HG03103 (cell line): ENCODE results near the gene FGF7.
"Not testable (repeated sequence)": the region's sequence is repeated elsewhere in the genome, so short reads cannot be mapped to it uniquely, and the experiment has no call there.

ENCODE experiments used
- ATAC-seq: cut with Tn5 transposase; IDR thresholded peaks from one replicate; pipeline ENCODE4 v1.9.1; 2021; ENCODE audit warnings: low read depth; ENCODE audit not compliant: unreplicated experiment

FGF7 gene, protein sequence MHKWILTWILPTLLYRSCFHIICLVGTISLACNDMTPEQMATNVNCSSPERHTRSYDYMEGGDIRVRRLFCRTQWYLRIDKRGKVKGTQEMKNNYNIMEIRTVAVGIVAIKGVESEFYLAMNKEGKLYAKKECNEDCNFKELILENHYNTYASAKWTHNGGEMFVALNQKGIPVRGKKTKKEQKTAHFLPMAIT

DNA sequence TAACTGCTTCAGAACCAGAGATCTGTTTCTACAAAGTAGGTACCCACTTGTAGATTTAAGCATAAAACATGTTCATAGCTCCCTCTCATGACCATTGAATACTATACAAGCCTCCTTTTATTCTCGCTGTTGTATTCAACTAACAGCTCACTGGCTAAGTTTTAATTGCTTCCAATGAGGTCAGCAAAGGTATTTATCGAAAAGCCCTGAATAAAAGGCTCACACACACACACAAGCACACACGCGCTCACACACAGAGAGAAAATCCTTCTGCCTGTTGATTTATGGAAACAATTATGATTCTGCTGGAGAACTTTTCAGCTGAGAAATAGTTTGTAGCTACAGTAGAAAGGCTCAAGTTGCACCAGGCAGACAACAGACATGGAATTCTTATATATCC is at the start of gene FGF7:
Gene FGF7 (plus strand): TSS at position 222 of the 400 bp plus-strand sequence. CDS start 1,056 bp downstream, outside the sequence.
- ATAC-seq, result no peak

DNA sequence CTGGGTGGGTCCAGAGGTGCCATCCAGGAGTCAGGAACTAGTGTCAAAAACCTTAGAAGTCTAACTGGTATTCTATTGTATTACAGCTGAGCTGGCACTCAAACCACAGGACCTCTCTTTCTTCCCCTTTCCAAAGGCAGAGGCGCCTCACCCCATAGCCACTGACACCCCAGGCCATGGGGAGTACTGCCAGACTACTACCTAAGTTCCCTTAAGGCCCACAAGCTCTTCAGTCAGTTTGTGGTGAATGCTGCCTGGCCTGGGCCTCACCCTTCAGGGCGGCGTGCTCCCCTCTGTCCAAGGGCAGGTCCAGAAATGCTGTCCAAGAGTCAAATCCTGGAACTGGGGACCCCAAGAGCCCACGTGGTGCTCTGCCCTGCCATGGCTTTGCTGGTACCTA is 43.0 kb upstream of the FGF7 start:
- no peak for ATAC-seq

DNA sequence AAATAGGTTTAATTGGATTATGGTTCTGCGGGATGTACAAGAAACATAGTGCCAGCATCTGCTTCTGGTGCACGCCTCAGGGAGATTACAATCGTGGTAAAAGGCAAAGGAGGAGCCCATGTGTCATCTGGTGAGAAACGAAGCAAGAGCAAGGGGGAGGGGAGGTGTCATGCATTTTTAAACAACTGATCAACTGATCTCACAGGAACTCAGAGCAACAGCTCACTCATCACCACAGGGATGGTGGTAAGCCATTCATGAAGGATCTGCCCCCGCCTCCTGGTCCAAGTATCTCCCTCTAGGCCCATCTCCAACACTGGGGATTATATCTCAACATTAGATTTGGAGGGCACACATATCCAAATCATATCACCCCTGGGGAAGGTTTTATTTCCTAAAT is 42.1 kb upstream of the FGF7 start:
- ATAC-seq, result no peak

DNA sequence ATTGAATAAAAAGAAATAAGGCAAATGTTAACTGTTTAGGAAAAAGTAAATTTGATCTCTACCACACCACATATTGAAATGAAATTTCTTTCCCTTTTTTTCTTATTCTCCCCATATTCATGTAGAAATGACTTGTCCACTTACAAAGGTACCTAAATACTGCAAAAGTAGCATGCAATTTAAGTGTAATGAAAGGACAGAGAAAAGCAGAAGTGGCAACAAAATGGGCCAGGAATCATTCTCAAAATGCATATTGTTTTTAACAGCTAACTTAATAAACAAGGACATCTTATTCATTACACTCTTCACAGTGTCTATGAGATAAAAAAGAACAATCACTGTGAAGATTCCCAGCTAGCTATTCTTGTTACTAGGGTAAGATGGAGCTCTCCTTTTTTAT is 40.6 kb upstream of the FGF7 start:
- no peak for ATAC-seq

DNA sequence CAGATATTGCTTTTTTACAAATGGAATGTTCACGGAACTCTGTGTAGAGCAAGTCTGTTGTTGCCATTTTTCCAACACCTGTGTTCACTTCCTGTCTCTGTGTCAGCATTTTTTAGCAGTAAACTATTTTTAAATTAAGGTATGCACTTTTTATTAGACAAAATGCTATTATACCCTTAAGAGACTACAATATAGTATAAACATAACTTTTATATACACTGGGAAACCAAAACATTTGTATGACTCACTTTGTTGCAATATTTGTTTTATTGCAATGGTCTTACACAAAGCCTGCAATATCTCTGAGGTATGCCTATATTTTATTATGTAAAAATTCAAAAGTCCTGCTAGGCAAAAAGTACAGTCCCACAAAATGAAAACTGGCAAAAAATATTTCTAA is 39.8 kb upstream of the FGF7 start:
- no peak for ATAC-seq

DNA sequence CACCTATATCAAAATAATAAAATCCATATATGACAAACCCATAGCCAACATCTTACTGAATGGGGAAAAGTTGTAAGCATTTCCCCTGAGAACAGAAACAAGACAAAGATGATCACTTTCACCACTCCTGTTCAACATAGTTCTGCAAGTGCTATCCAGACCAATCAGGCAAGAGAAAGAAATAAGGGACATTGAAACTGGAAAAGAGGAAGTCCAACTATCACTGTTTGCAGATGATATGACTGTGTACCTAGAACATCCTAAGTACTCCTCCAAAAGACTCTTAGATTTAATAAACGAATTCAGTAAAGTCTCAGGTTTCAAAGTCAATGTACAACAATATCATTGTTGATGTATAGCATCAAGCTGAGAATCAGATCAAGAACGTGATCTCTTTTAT is 35.6 kb upstream of the FGF7 start:
- no peak for ATAC-seq

DNA sequence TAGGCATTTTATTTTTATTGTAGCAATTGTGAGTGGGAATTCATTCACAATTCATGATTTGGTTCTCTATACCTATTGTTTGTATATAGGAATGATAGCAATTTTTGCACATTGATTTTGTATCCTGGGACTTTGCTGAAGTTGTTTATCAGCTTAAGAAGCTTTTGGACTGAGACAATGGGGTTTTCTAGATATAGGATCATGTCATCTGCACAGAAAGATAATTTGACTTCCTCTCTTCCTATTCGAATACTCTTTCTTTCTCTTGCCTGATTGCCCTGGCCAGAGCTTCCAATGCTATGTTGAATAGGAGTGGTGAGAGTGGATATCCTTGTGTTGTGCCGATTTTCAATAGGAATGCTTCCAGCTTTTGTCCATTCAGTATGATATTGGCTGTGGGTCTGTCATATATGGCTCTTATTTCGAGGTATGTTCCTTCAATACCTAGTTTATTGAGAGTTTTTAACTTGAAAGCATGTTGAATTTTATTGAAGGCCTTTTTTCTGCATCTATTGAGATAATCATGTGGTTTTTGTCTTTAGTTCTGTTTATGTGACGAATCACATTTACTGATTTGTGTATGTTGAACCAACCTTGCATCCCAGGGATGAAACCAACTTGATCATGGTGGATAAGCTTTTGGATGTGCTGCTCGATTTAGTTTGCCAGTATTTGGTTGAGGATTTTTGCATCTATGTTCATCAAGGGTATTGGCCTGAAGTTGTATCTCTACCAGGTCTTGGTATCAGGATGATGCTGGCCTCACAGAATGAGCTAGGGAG is 20.3 kb upstream of the FGF7 start:
- not testable (repeated sequence) for ATAC-seq

DNA sequence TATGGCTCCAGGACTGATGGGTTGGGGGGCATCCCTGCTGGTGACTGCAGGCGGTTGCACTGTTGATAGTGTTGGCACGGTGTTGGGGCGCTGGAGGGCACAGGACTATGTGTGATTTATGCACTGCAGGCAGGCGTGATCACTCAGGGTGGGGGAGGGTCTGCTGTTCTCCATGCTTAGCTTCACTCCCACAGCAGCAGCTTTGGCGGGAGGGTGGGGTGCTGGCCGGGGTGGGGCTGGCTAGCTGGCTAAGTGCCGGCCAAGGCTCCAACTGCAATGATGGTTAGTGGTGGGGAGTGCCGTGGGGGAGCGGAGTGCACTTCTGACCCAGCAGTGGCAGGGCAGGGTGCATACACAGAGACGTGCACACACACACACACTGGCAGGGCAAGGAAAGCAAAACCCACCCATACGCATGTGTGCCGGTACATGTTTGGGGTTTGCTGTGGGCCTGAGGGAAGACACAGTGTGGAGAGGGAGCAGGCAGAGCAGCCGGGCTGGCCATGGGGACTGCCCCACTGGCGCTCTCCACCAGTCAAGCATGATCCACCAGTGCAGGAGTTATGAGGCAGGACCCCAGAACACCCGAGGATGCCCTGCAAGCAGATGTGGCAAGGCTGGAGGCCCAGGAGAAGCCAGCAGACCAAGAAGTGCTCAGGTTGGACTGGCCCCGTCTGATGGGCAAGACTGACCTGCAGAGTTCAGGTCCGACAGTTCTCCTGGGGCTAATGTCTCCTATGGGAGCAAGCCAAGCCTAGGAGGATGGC is 16.5 kb upstream of the FGF7 start:
- ATAC-seq, result no peak

DNA sequence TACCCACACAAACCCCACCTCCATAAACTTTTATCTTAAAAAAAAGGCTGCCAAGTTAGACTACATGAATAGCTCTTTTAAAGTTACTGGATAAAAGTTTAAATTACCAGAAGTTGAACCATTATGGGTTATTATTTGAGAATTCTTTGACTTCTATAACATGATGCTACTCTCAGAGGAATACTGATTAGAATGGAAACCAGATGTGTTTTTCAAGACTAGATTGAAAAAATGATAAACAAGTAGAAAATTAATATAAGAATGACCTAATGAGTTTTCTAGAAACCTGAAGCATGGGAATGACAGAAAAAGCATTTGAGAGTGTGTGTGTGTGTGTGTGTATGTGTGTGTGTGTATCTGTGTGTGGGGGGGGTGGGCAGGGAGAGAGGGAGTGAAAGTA is 12.4 kb upstream of the FGF7 start:
- ATAC-seq, result no peak

DNA sequence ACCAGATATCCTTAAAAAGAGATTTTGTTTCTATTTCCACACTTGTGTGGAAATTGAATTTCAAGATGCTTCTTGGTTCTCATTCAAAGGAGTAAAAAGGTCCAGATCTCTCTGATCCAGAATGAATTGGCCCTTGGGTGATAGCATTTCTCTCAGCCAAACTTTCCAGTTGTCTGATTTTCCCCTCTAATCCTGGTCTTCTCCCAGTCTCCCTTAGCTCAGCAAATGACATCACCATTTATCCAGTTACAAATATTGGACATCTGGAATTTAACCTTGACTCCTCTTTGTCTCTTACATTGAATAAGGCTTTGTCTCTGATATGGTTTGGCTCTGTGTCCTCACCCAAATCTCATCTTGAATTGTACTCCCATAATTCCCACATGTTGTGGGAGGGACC is 10.2 kb upstream of the FGF7 start:
- no peak for ATAC-seq

DNA sequence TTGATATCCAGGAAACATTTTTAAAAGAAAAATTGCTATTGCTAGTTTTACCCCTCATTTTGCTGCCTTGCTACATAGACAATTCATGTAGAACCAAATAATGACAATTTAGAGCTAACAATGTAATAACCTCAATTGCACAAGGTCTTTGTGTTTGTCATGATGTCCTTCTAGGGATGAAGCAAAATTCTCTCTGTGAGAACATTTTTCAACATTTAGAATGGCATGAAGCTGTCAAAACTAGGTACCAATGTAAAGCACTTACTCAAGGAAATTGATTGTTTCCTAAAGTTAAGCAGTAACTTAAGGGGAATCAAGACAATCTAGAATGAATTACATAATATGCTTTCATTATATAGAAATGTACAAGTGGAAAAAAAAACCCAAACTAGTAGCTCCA is 7.9 kb upstream of the FGF7 start:
- no peak for ATAC-seq

DNA sequence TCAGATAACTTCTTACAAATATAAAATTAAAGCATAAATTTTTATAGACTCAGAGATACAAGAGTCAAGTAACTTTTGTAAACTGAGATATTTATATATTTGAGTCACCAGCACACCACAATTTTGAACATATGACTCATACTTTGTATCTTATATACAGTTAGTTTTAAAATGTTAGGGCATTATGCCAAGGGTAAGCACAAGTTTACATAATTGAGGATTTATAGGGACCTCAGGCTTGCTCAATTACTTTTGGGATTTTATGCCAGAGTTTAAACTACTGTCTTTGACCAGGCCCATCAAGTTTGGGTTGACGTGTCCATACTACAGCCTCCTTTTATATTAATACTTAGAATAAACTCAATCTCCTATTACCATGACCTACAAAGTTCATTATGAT is 7.4 kb upstream of the FGF7 start:
- no peak for ATAC-seq

DNA sequence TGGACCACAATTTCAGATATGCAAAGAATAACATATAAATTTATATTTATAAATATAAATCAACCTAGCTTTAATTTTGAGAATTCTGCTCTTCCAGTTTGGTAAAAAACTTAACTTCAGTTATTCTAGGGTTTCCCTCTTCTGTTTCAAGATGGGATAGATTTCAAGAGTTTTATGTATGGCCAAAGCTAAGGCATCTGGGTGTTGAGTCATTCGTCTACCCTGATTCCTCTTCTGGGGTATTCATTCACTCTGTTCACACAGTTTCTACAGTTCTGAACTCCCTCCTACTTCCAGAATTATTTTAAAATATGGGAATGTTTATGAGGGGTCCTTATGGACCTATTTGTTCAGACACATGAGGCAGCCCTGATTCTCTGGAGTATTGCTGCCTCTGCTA is 4.2 kb upstream of the FGF7 start:
- ATAC-seq, result no peak

DNA sequence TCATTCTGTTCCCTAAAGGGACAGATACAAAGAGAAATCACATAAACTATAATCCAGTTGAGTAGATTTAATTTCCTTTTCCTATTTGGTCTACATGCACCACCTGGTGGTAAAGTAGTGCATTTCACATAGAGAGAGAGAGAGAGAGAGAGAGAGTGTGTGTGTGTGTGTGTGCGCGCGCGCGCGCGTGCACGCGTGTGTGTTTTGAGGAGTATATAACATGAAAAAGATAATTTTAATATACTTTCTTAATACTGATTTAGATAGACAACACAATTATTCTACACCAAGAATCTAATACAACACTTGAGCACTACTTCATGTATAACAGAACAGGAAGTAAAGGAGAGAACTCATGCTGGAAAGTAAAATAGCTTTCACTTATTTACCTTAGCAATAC is 1.1 kb upstream of the FGF7 start:
- no peak for ATAC-seq

DNA sequence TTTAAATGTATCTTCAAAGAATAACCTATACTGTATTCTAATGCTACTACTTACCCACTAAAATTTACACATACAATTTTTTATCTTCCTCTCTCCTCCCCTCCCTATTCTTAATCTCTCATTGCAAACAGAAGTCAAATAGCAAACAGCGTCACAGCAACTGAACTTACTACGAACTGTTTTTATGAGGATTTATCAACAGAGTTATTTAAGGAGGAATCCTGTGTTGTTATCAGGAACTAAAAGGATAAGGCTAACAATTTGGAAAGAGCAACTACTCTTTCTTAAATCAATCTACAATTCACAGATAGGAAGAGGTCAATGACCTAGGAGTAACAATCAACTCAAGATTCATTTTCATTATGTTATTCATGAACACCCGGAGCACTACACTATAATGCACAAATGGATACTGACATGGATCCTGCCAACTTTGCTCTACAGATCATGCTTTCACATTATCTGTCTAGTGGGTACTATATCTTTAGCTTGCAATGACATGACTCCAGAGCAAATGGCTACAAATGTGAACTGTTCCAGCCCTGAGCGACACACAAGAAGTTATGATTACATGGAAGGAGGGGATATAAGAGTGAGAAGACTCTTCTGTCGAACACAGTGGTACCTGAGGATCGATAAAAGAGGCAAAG is 984 bp downstream of the FGF7 start:
- ATAC-seq, result no peak

DNA sequence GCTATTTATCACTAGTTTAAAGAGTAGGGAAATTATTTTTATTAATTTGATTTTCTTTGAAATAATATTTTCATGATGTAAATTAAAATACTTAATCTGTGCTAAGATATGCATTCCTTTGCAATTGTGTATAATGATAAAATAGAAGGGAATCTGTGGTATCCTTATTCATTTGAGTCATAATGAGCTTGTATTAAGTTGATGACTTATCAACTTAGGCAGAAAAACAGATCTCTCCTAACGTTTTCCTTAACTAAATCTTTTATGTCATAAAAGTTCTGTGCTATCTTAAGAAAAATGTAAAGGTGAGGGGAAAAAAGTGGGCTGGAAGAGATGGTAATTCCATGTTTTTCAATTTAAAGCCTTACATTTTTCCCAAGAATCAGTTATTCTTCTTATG is 1.9 kb downstream of the FGF7 start:
- ATAC-seq, result no peak

DNA sequence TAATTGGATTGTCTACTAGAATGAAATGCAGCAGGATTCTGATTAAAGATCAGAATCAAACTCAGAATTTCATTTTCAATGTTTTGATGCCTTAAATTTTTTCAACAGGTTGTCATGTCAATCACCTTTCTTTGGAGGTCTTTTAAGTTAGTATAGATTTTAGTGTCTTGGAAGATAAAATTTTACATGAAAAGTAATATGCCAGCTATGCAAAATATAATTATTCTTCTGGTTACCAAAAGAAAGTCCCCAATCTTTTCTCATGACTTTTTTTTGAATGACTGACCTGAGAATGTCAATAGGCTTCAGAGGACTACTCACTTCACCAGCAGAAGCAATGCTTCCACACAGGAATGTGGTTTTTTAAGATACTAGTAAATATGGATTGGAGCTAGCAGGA is 4.3 kb downstream of the FGF7 start:
- ATAC-seq, result no peak

DNA sequence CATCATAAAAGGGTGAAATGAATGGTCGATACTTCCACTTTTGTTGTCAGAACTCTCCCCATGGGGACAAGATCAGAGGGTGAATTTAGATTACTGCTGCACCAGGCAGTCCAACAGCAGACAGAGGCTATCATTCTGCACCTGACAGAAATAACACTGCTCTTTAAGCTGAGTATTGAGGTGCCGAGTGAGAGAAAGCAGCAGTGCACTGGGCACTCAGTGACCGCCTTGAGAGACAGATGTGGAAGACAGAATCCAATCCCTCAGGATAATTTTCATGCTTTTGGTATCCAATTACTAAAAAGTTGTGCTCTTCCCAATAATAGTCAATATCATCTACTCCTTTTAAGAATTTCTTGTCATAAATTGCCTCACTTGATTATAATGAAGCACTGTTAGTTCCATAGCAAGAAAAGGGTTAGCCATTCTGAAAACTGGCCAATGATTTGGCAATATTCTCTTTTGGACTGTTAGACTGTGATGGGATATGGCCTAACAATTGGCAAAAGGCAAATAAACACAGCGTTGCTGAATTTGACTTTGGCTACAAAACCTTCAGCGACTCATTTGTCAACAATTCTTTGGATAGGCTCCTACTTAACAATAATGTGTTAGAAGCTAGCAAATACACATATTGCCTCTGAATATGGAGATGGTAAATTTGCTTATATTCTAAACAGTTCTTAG is 5.5 kb downstream of the FGF7 start:
- no peak for ATAC-seq

DNA sequence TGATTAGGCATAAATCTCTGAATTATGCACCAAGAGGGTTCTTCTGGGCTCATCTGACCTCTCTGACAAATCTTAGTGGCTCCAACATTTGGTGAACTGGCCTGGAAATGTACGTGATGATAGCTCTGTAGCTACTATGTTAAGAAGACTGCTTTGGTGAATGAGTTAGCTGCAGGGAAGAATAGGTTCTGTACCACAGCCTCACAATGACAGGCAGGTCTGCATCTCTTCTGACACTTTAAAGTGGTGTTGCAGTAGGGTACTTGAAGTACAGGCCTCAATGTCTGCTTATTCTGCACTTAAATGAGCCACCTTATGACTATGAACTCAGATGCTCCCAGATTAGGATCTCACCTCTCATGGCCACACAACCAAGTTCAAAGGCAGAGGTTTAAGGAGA is 7.0 kb downstream of the FGF7 start:
- no peak for ATAC-seq

DNA sequence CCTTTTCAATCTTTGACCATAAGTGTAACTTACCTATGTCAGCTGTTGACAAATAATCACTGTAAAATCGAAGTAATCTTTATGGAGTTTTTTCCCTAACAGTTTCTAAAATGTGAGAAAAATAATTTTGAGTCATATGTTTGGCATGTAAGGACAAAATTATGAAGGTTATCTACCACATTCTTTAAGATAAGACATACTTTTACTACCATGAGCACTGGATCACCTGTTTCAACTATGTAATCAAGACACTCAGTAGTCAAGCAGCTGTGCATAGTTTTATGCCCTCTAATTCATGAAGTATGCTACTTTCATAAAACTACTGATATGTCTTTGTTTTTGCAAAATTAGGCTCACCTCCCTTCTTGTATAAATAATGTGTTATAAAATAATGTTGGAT is 12.1 kb downstream of the FGF7 start:
- no peak for ATAC-seq

DNA sequence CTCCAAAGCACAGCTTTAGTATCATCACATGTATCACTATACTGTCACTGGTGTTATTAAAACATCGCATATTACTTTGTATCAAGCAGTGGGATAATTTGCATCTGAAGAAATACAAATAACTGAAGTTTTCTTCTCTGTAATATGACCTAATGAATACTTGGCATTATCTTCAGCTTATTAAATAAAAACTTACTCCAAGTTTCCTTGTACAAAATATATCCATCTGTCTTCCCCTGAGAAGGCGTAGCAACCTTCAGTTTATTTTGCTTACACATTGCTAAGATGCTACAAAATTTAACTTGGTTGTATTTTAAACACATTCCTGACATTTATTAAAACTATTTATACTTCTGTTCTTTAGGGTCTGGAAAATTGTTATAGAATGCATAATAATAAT is 13.7 kb downstream of the FGF7 start:
- ATAC-seq, result no peak
